HG02973 (cell line): ENCODE data around the gene MAST3.

Source experiments
- ATAC-seq: cut with Tn5 transposase; IDR thresholded peaks from one replicate; pipeline ENCODE4 v1.9.1; 2021; ENCODE audit warnings: moderate library complexity; ENCODE audit not compliant: unreplicated experiment

The MAST3 gene

DNA sequence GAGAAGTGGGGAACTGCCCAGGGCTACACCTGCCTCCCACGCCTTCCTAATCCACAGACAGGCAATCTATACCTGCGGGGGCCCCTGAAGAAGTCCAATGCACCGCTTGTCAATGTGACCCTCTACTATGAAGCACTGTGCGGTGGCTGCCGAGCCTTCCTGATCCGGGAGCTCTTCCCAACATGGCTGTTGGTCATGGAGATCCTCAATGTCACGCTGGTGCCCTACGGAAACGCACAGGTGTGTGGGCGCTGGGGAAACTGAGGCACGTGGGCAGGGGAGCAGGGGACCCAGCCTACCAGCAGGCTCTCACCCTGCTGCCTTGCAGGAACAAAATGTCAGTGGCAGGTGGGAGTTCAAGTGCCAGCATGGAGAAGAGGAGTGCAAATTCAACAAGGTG is 77.4 kb downstream of the MAST3 start:
- ATAC-seq: no peak

- no peak for ATAC-seq
Observed at GRCh38 chr19:18176367-18177310, 79.1 kb downstream of the MAST3 start.

DNA sequence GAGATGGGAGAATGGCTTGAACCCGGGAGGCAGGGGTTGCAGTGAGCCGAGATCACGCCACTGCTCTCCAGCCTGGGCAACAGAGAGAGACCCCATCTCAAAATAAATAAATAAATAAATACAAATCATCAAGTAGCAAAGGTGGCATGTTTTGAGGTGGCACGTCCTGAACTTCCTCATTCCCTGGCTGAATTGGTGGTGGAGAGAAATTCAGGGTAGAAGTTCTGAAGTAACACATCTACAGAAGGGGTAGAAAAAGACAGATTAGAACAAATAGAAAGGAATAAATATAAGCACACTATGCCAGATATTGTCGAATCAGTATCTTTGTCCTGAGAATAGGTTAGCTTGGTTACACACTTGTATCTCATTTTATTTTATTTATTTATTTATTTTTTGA is 82.4 kb downstream of the MAST3 start:
- no peak for ATAC-seq

DNA sequence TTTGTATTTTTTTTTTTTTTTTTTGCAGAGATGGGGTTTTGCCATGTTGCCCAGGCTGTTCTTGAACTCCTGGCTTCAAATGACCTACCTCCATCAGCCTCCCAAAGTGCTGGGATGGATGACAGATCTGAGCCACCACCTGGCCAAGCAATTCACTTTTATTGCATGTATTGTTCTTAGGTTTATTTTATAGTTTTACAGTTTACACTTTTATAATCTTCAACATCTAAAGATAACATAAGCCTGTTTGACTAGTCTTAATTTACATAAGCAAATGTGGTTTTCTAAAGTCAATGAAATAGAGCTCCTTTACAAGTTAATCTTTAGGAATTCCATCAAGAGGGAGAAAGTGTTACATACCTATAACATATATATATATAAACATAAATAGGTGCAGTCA is 86.0 kb downstream of the MAST3 start:
- ATAC-seq: no peak

GRCh38 chr19:18185538-18185937 is 88.0 kb downstream of the MAST3 start:
- no peak for ATAC-seq

- no peak for ATAC-seq
Observed at GRCh38 chr19:18190278-18190677, 92.7 kb downstream of the MAST3 start.

DNA sequence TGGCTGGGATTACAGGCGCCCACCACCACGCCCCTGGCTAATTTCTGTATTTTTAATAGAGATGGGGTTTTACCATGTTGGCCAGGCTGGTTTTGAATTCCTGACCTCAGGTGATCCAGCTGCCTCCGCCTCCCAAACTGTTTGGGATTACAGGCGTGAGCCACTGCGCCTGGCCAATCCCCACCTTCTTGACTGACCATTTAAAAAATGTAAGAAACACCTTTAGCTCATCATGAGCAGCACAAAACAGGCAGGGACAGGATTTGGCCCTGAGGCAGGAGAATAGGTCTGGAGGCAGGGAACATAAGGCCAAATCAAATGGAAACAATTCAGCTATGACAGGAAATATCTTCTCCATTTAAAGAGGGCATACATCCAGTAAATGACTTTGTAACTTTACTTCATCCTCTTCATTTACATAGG is 94.1 kb downstream of the MAST3 start:
- ATAC-seq: no peak

GRCh38 chr19:18192673-18193387 is 95.3 kb downstream of the MAST3 start, which contains the start of gene MPV17L2:
Gene MPV17L2, plus strand, starts transcription at chr19:18193218. Its CDS starts 64 bp downstream, at chr19:18193282.
- peak; percentile 88 for ATAC-seq

DNA sequence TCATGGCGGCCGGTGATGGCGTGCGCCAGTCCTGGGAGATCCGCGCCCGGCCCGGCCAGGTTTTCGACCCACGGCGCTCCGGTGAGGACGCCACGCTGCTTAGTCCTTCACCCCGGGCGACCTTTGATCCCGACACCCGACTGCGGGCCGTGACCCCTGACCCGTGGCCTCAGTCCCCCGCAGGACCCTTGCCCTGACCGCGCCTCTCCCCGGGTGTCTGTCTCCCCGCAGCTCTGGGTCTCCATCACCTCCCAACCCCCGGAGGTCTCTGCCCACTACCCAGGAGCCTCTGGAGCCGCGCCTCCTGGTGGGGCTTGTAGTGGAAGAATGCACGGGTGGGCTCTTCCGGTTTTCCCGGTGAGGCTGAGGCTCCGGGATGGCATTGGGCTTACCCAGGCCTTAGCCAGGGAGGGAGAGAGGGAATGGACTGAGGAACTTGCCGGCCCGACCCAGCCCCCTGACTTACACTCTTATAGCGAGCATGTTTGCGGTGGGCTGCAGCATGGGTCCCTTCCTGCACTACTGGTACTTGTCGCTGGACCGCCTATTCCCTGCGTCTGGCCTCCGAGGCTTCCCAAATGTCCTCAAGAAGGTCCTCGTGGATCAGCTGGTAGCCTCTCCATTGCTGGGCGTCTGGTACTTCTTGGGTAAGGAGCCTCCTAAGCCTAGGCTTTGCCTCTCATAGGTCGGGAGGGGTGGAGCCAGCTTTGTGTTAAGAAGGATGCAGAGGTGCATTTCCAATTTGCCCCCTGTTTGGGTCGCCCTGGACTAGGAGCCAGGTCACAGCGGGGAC is 96.0 kb downstream of the MAST3 start:
- ATAC-seq: no peak

DNA sequence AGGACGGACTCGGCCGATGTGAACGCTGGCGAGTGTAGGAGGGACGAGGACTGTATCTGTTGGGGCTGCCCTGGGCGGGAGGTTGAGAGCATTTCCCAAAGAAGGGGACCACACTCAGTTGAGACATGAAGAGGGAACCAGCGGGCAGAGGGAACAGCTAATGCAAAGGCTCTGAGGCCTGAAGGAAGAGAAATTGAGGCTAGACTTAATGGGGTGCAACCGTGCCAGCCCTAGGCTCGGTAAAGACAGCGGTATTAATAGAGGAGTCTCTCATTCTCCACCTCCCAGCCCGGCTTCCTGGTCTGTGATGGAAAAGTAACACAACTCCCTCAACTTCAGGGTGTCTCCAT is 96.6 kb downstream of the MAST3 start:
- ATAC-seq: no peak

GRCh38 chr19:18194554-18195238 is 97.1 kb downstream of the MAST3 start:
- no peak for ATAC-seq

DNA sequence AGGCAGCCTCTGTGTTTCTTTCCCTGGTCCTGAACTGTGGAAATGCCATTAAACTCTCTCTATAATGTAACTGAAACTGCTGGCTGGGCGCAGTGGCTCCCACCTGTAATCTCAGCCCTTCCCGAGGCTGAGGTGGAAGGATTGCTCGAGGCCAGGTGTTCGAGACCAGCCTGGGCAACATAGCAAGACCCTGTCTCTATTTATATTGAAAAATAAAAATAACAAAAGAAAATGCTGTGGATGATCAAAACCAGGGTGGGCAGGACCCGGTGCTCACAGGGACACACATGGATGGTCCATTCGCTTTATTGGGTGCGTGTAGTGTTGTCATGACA is 98.9 kb downstream of the MAST3 start:
- ATAC-seq: no peak

DNA sequence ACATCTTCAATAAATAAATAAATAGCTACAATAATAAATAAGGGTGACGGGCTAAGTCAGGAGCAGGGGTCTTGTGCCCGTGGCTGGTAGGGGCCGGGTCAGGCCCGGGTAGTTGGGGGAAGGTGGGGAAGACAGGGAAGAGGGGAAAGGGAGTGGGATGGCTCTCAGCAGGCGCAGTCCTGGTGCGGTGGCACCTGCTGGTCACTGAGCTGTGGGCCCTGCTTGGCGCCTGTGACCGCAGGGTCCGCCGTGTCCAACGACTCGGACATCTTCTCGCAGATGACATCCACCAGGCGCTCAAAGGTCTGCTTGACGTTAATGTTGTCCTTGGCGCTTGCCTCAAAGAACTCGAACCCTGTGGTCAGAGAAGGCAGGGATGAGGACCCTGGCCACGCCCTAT is 99.7 kb downstream of the MAST3 start:
- ATAC-seq: no peak

DNA sequence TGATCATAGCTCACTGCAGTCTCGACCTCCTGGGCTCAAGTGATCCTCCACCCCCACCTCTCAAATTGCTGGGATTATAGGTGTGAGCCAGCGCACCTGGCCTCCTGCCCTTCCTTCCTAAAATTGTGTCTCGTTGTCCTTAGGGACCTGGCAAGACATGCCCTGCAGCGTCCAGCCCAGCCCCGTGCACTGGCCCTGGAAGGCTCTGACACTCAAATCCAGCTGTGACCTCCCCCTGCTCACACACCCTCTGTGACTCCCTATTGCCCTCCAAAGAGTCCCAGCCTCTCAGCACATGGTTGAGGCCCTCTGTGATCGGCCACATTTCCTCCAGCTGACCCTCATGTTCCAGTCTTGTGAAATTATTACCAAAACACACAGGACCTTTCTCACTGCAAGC is 100.4 kb downstream of the MAST3 start:
- no peak for ATAC-seq

GRCh38 chr19:18198374-18198773 is 100.8 kb downstream of the MAST3 start:
- no peak for ATAC-seq
